Fibroblast of lung (primary cell): ENCODE data around the gene PSMD1. TPM values are rescaled to one million over a fixed set of nuclear protein-coding genes. Genes with fewer than 3 reads are reported as not detected.

Source experiments
- DNase-seq, 2 donors: peaks; one replicate each; pipeline versions ENCODE4 v3.0.0 to v3.0.0-alpha.2; 2010; ENCODE audit warnings: low read depth in 2 of 2
- H2AFZ ChIP-seq: 2 replicates; pipeline ENCODE4 v1.5.1; 2012; ENCODE audit warnings: low read length, control low read depth, inconsistent platforms
- H3K27ac ChIP-seq: 2 replicates; pipeline ENCODE4 v1.5.1; 2011; ENCODE audit warnings: low read length, control low read depth; ENCODE audit not compliant: insufficient read depth
- H3K27me3 ChIP-seq: 2 replicates; pipeline ENCODE4 v1.5.1; 2011; ENCODE audit warnings: mild to moderate bottlenecking, low read length; ENCODE audit not compliant: control insufficient read depth, insufficient read depth
- H3K36me3 ChIP-seq: 2 replicates; pipeline ENCODE4 v1.5.1; 2011; ENCODE audit warnings: low read length; ENCODE audit not compliant: control insufficient read depth, insufficient read depth
- H3K4me1 ChIP-seq: 2 replicates; pipeline ENCODE4 v1.5.1; 2011; ENCODE audit warnings: low read length; ENCODE audit not compliant: control insufficient read depth, insufficient read depth; ENCODE audit errors: extremely low read depth
- H3K4me2 ChIP-seq: 2 replicates; pipeline ENCODE4 v1.5.1; 2011; ENCODE audit warnings: low read length, control low read depth; ENCODE audit not compliant: insufficient read depth; ENCODE audit errors: extremely low read depth
- H3K4me3 ChIP-seq, 4 experiments: fragments of 200-600 bp in 1 of 4; sonication (generic) in 1 of 4; replicated peaks in 1 of 4; 2 replicates each; pipeline ENCODE4 v1.5.1; 2011 to 2016; ENCODE audit warnings: low read length in 4 of 4, low read depth in 3 of 4, mild to moderate bottlenecking in 3 of 4, control low read depth in 2 of 4, inconsistent platforms in 1 of 4, mixed read lengths in 1 of 4; ENCODE audit not compliant: insufficient read depth in 1 of 4; ENCODE audit errors: control extremely low read depth in 1 of 4
- H3K79me2 ChIP-seq: 2 replicates; pipeline ENCODE4 v1.5.1; 2012; ENCODE audit warnings: mild to moderate bottlenecking, low read length, inconsistent platforms; ENCODE audit not compliant: control insufficient read depth, insufficient read depth
- H3K9ac ChIP-seq: 2 replicates; pipeline ENCODE4 v1.5.1; 2011; ENCODE audit warnings: mild to moderate bottlenecking, low read length, control low read depth; ENCODE audit not compliant: insufficient read depth
- H3K9me3 ChIP-seq: 2 replicates; pipeline ENCODE4 v1.5.1; 2012; ENCODE audit warnings: low read depth, low read length; ENCODE audit not compliant: control insufficient read depth, insufficient read depth
- H4K20me1 ChIP-seq: 2 replicates; pipeline ENCODE4 v1.5.1; 2011; ENCODE audit warnings: low read length; ENCODE audit not compliant: control insufficient read depth, insufficient read depth; ENCODE audit errors: extremely low read depth
- CTCF ChIP-seq, 2 donors: IDR thresholded peaks in 1 of 2; conservative IDR thresholded peaks in 1 of 2; 1 replicate in 1 of 2; 2 replicates in 1 of 2; pipeline ENCODE4 v1.5.1; 2011 to 2012; ENCODE audit warnings: low read length in 2 of 2, control low read depth in 1 of 2, inconsistent platforms in 1 of 2, low read depth in 1 of 2, mild to moderate bottlenecking in 1 of 2
- EZH2 ChIP-seq: IDR thresholded peaks from 2 replicates; pipeline ENCODE4 v1.5.1; 2012; ENCODE audit warnings: low read length, control low read depth, mild to moderate bottlenecking; ENCODE audit errors: missing control alignments
- polyA plus RNA-seq, 2 donors: library from polyadenylated mRNA; depleted of rRNA in 1 of 2; stranded (reverse) in 1 of 2; unstranded in 1 of 2; fragments of >200 nt; gene quantifications; 2 replicates each; pipeline ENCODE4 v1.2.1, GENCODE V29; 2011 to 2012; ENCODE audit warnings: missing spikeins in 1 of 2
- total RNA-seq: library from RNA; depleted of rRNA; stranded (reverse); fragments of >200 nt; gene quantifications from 2 replicates; pipeline ENCODE4 v1.2.1, GENCODE V29; 2014

PSMD1 gene
- total and polyA plus RNA-seq, 2 donors (not counting 1 experiment from before 2014, with no cell fraction given): 125 to 144 TPM

GRCh38 chr2:231111987-231112386 is 55.3 kb downstream of the PSMD1 start:
- peaks cover 7% of the 10 kb centered on the region for H3K36me3 ChIP-seq
- peak; percentile 71 for DNase-seq
- H2AFZ ChIP-seq: no peak overlapping the region
- no peak overlapping the region for H3K4me3 ChIP-seq
- no peaks in the 10 kb centered on the region for H3K27me3 ChIP-seq
- H3K9me3 ChIP-seq: no peaks in the 10 kb centered on the region
- no peak for TF ChIP-seq CTCF (conservative IDR thresholded peaks at IDR 0.05 in 1 of 2, IDR thresholded peaks at IDR 0.05 in 1 of 2; ENCODE audit: low read depth in 1 of 2, low read length in 2 of 2)
- TF ChIP-seq EZH2: no peak
- H4K20me1 ChIP-seq: no peaks in the 10 kb centered on the region
- H3K4me1 ChIP-seq: peaks cover 16% of the 10 kb centered on the region
- no peak overlapping the region for H3K9ac ChIP-seq
- H3K27ac ChIP-seq: peak overlapping the region; percentile 47
- H3K4me2 ChIP-seq: peak overlapping the region; percentile 8
- peaks cover 3% of the 10 kb centered on the region for H3K79me2 ChIP-seq

- peak in 1 of 2 donors; percentile 45 for DNase-seq
- TF ChIP-seq CTCF (conservative IDR thresholded peaks at IDR 0.05 in 1 of 2, IDR thresholded peaks at IDR 0.05 in 1 of 2; ENCODE audit: low read depth in 1 of 2, low read length in 2 of 2) (no peak), EZH2 (no peak)
- H3K9me3 ChIP-seq: no peaks in the 10 kb centered on the region
- peaks cover 16% of the 10 kb centered on the region for H3K4me1 ChIP-seq
- no peak overlapping the region for H3K4me2 ChIP-seq
- H3K36me3 ChIP-seq: peaks cover 7% of the 10 kb centered on the region
- no peaks in the 10 kb centered on the region for H3K27me3 ChIP-seq
- H2AFZ ChIP-seq: no peak overlapping the region
- H3K9ac ChIP-seq: no peak overlapping the region
- no peak overlapping the region for H3K4me3 ChIP-seq
- peaks cover 3% of the 10 kb centered on the region for H3K79me2 ChIP-seq
- no peaks in the 10 kb centered on the region for H4K20me1 ChIP-seq
- no peak overlapping the region for H3K27ac ChIP-seq
Observed at GRCh38 chr2:231113489-231113888, 56.8 kb downstream of the PSMD1 start.

GRCh38 chr2:231115651-231116050 is 59.0 kb downstream of the PSMD1 start:
- H3K9me3 ChIP-seq: no peaks in the 10 kb centered on the region
- H3K27me3 ChIP-seq: no peaks in the 10 kb centered on the region
- H3K36me3 ChIP-seq: peaks cover 7% of the 10 kb centered on the region
- H3K9ac ChIP-seq: no peak overlapping the region
- peaks cover 3% of the 10 kb centered on the region for H3K79me2 ChIP-seq
- TF ChIP-seq CTCF (conservative IDR thresholded peaks at IDR 0.05 in 1 of 2, IDR thresholded peaks at IDR 0.05 in 1 of 2; ENCODE audit: low read depth in 1 of 2, low read length in 2 of 2) (no peak), EZH2 (no peak)
- no peak overlapping the region for H3K27ac ChIP-seq
- H3K4me3 ChIP-seq: no peak overlapping the region
- no peak overlapping the region for H3K4me2 ChIP-seq
- H2AFZ ChIP-seq: no peak overlapping the region
- H4K20me1 ChIP-seq: no peaks in the 10 kb centered on the region
- DNase-seq: no peak
- peaks cover 16% of the 10 kb centered on the region for H3K4me1 ChIP-seq
